Eye (tissue), 1 donor: ENCODE measurements around the gene MCRIP1.
A peak's percentile ranks its signal among the peaks of the same experiment; 100 is the strongest.

Experiments used
- DNase-seq: peaks from one replicate; pipeline ENCODE4 v3.0.0-alpha.2; 2015

MCRIP1 gene

DNA sequence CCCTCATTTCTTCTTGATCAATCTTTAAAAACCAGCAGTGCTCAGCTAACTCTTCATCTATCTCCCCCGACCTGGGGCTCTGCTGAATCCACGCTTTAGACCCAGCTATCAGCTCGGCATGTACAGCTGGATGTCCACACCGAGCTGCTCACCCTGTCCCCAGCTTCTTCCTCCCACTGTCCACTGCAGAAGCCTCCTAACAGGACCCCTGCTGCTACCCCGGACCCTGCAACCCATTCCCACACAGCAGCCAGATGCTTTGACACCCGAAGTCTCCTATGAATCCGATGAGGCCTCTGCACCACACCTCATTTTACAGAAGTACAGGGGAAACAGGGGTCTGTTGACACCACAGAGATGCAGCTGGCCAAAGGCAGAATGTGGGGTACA lies 15.3 kb downstream of the MCRIP1 start:
- DNase-seq, result no peak

DNA sequence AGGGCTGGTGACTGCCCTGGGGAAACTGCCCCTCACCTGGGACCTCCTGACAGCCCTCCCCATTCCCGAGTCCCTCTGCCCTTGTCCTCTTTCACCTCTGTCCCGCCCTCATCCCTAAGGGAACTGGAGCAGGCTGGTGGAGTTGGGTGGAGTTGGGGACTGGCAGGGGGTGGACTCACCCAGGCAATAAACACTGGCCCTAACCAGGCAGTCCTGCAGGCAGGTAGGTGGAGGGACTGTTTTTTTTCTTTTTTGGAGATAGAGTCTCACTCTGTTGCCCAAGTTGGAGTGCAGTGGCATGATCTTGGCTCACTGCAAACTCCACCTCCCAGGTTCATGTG lies 17.5 kb downstream of the MCRIP1 start:
- no peak for DNase-seq

DNA sequence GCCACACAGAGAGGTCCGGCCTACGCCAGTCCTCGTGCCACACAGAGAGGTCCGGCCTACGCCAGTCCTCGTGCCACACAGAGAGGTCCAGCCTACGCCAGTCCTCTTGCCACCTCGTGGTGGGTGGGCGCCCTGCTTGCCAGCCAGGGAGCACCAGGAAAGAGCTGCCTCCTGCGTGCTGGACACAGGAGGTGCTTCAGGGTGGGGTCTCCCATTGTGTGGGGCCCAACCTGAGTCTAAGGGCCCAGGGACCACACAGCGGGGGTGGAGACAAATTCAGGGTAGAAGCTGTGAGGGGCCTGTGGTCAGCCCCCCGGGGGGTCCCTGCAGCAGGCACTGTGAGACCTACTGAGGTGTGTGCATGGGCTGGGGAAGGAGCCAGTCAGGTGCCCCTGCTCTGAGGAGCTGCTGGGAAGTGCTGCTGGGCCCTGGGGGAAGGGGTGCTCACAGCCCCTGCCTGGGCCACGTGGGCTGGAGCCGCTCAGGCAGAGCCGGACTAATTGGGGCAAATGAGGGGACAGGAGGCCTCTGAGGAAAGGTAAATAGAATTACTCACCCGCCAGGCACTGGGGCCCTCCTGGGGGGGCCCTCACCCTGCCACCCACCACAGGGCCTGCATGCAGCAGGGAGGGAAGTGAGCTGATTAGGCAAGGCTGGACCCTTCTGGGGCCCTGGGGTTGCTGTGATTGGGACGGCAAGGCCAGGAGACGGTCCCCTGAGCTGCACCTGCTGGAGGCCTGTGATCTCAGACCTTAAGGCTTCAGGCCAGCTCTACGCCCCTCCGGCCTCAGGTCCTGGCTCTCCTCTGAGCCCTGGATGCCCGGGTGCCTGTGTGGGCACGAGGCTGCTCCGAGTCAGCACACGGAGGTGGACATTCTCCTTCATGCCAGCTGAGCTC lies 18.1 kb downstream of the MCRIP1 start:
- DNase-seq, result peak; percentile 70

DNA sequence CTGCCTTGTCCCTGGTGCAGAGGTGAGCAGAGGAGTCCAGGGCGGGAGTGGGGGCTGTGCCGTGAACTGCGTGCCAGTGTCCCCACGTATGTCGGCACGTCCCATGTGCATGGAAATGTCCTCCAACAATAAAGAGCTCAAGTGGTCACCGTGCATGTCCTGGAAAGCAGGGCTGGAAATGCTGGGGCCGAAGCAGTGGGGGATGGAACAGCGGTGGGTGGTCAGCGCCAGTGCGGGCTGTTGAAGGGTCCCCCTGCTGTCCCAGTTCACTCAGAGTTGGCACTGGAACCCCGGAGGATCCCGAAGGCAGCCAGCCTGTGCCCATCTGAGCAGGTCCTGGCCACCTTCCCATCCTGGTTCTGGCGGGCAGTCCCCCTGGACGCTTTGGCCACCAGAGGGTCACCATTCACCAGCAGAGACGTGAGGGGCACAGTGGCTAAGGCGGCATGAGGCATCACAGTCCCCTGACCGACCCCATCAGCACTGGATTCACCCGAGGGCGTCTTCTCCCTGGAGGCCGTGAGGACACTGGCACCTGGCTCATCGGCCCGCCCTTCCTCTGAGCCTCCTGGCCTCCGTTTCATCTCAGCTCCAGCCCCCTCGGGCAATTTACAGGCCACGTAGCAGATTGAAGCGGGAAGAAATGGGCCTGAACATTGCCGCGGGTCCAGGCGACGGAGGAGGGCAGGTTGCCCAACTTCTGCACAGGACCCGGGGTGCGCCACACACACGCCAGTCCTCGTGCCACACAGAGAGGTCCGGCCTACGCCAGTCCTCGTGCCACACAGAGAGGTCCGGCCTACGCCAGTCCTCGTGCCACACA lies 19.0 kb downstream of the MCRIP1 start:
- no peak for DNase-seq

DNA sequence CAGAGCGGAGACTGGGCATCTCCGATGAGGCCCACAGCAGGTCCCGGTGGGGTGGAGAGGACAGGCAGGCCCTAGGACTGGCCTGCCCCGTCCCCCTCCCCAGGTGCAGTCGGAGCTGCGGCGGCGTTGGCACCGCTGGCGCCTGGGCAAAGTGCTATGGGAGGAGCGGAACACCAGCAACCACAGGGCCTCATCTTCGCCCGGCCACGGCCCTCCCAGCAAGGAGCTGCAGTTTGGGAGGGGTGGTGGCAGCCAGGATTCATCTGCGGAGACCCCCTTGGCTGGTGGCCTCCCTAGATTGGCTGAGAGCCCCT lies 19.8 kb downstream of the MCRIP1 start:
- no peak for DNase-seq

DNA sequence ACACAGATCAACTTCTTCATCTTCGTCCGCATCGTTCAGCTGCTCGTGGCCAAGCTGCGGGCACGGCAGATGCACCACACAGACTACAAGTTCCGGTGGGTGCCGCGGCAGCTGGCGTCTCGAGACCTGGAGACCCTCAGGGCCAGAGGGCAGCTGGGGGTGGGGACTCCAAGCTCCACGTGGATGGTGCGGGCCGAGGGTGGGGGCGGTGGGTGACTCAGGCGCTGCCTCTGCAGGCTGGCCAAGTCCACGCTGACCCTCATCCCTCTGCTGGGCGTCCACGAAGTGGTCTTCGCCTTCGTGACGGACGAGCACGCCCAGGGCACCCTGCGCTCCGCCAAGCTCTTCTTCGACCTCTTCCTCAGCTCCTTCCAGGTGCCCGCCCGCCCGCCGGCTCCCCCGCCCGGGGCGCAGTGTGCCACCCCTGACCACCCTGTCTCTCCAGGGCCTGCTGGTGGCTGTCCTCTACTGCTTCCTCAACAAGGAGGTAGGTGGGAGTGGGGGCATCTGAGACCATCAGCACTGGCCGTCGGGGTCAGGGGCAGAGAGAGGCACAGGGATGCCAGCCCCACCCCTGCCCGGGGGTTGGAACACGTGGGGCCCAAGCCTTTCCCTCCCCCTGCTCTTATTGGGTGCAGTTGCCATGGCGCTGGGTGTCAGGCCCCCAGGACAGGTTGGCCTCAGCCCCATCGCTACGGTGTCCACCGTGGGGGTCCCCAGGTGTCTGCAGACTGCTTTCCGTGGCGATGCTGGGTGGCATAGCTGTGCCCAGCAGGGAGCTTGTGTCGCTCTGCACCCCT lies 20.3 kb downstream of the MCRIP1 start:
- DNase-seq, result no peak

DNA sequence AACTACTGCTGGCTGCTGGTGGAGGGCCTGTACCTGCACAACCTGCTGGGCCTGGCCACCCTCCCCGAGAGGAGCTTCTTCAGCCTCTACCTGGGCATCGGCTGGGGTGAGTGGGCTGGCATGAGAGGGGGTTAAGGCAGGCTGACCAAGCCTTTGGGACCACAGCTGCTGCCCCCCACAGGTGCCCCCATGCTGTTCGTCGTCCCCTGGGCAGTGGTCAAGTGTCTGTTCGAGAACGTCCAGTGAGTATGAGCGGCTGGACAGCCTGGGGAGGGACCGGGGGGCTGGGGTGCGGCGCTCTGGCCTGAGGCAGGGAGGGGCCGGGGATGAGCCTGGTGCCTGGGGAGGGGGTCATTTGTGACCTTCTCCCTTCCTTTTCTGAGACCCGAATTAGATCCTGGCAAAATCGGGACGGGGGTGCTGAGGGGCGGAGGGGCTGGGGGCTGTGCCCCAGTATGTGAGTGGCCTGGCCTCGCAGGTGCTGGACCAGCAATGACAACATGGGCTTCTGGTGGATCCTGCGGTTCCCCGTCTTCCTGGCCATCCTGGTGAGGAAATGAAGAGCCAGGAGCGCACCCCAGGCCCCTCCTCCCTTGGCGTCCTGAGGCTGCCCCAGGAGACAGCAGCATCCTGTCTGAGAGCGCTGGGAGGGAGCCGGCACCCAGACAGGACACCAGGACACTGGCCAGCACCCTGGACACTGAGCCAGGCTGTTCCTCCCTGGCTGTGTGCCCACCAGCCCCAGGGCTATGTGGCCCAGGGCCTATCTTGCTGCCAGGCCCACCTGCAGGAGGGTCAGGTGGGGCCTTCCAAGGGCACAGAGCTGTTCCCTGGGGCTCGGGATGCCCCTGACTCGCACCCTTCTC lies 21.2 kb downstream of the MCRIP1 start:
- DNase-seq, result no peak

DNA sequence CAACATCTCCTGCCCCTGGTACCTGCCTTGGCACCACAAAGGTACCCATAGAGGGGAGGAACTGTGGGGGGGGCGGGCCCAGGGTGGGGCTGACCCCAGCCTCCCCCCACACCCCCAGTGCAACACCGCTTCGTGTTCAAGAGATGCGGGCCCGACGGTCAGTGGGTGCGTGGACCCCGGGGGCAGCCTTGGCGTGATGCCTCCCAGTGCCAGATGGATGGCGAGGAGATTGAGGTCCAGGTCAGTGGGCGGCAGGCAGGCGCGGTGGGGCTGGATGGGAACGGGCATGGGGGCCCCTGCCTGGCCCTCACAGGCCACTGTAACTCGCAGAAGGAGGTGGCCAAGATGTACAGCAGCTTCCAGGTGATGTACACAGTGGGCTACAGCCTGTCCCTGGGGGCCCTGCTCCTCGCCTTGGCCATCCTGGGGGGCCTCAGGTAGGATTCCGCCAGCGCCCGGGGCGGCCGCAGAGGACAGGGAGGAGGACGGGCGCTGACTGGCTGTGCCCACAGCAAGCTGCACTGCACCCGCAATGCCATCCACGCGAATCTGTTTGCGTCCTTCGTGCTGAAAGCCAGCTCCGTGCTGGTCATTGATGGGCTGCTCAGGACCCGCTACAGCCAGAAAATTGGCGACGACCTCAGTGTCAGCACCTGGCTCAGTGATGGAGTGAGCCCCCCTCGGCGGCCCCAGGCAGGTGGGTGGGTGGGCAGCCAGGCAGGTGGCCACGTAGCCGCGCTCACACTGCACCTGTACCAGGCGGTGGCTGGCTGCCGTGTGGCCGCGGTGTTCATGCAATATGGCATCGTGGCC lies 22.0 kb downstream of the MCRIP1 start:
- no peak for DNase-seq

DNA sequence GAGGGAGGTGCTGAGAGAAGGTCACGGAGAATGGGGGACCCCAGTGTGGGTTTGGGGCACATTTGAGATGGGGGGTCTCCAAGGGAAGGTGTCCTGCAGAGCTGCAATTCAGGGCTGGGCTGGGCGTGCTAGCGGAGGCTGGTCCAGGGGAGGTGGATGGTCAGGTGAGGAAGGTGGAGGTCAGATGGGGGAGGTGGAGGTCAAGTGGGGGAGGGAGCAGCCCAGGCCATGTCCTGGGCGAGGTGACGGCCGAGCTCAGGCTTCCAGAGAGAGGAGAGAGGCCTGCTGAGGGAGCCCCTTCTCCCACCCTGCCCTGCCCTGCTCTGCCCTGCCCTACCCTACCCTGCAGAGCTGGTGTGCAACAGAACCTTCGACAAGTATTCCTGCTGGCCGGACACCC lies 22.6 kb downstream of the MCRIP1 start:
- DNase-seq, result no peak

DNA sequence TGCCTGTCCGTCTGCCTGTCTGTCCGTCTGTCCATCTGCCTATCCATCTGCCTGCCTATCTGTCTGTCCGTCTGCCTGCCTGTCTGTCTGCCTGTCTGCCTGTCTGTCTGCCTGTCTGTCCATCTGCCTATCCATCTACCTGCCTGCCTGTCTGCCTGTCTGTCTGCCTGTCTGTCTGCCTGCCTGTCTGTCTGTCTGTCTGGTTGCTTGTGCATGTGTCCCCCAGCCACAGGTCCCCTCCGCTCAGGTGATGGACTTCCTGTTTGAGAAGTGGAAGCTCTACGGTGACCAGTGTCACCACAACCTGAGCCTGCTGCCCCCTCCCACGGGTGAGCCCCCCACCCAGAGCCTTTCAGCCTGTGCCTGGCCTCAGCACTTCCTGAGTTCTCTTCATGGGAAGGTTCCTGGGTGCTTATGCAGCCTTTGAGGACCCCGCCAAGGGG lies 23.5 kb downstream of the MCRIP1 start:
- no peak for DNase-seq

DNA sequence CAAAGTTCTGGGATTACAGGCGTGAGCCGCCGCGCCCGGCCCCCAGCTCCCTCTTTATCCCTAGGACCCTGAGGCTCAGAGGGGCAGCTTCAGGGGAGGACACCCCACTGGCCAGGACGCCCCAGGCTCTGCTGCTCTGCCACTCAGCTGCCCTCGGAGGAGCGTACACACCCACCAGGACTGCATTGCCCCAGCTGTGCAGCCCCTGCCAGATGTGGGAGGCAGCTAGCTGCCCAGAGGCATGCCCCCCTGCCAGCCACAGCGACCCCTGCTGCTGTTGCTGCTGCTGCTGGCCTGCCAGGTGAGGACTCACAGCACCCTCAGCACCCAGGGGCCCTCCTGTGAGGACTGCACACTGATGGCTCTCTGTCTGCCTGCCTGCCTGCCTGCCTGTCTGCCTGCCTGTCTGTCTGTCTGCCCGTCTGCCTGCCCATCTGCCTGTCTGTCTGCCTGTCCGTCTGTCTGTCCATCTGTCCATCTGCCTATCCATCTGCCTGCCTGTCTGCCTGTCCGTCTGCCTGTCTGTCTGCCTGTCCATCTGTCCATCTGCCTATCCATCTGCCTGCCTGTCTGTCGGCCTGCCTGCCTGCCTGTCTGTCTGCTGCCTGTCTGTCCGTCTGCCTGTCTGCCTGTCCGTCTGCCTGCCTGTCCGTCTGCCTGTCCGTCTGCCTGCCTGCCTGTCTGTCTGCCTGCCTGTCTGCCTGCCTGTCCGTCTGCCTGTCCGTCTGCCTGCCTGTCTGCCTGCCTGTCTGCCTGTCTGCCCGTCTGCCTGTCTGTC lies 24.1 kb downstream of the MCRIP1 start:
- no peak for DNase-seq

DNA sequence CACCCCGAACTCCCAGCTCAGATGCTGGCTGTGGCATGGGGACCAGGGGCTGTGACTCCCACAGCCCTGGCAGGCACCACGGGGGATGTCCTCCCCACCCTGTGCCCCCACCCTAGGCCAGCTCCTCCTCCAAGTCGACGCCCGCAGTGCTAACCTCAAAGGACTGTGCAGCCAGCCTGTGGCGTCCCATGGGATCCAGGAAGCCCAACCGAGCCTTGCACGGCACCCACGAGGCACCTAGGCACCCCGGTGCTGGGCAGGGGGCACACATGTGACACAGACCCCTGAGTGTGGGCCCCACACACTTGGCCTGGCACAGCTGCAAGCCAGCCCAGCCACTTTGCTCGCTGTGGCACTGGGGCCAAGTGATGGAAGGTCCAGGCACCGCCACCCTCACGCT lies 25.3 kb downstream of the MCRIP1 start:
- no peak for DNase-seq

DNA sequence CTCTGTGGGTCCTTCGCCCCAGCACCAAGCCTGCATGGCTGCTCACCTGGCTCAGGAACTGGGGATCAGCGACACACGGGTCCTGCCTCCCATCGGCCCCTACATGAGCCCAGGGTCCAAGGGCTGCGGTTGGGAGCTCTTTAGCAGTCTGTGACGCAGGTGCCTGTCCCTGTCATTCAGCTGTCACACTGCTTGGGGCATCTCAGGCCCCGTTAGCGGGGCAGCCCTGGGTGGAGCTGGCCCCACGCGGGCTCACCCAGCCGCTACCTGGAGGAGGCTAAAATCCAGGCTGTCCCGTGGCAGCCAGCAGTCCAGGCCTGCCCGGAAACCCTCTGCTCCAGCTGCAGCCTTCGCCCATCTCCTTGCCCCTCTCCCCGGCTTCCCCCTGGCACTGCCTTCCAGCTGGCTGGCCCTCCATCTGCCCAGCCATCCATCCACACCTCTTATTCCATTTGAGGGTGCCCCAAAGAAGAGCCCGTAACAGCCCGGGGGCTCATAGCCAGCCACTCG lies 25.8 kb downstream of the MCRIP1 start:
- DNase-seq, result no peak

DNA sequence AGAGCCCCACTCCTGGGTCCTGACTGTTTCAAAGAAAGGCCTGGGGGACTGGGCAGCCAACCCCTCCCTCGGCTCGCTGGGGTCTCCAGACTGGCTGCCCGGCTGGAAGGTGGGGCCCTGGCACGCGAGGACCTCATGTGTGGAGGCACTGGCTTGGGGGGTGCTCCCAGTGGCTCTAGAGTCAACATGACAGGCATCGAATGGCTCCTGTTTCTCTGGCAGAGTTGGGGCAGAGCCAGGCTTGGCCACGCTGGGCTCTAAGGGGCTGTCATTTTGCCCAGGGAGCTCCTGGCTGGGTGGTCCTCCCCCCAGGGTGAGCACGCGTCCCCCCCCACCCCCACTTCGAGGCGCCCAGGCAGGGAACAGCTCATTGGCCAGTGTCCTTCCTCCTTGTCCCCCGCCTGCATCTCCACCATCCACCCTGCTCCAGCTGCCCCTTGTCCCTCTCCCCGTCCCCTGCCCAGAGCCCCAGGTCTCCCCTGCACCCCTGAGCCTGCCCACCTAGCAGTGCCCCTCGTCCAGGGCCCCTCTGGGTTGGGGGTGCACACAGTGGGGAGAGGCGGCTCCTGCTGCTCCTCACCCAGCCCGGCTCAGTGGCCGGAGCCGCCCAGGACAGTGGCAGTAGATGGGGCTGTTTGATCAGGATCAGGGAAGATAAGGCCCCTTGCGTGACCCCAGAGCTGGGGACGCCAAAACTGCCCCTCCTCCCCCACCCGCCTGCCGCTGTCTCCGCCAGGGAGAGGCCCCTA lies 26.5 kb downstream of the MCRIP1 start:
- DNase-seq, result peak; percentile 21

DNA sequence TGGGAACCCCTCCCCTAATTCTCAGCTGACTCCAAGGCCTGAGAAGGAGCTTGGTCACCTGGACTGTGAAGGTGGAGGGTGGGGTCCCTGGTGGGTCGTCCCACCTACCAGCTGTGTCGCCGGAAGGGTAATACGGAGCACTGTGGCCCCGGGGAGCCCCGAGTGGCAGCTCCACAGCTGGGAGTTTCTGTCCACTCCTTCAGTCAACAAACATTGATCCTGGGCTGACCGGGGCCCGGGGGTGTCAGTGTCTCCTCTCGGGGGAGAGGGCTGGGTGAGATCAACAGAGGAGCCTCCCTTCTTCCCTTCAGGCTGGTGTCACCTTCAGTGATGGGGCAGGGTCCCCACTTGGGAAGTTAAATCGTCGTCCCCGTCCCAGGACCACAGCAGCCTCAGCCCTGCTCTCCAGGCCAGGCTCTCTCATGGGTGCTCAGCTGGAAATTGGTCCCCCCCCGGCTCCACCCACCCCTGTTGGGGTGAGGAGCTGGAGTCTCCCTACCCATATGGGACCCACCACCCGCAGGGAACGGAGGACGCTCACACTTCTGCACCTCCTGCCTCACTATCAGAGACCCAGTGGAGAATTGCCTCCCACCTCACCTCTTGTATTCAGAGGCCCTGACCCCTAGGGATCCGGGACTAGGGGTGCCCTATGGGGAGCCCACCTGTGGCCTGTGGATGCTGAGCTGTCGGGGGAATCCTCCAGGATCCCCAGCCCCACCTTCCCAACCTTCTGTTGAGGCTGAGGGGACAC lies 27.2 kb downstream of the MCRIP1 start:
- DNase-seq, result no peak

DNA sequence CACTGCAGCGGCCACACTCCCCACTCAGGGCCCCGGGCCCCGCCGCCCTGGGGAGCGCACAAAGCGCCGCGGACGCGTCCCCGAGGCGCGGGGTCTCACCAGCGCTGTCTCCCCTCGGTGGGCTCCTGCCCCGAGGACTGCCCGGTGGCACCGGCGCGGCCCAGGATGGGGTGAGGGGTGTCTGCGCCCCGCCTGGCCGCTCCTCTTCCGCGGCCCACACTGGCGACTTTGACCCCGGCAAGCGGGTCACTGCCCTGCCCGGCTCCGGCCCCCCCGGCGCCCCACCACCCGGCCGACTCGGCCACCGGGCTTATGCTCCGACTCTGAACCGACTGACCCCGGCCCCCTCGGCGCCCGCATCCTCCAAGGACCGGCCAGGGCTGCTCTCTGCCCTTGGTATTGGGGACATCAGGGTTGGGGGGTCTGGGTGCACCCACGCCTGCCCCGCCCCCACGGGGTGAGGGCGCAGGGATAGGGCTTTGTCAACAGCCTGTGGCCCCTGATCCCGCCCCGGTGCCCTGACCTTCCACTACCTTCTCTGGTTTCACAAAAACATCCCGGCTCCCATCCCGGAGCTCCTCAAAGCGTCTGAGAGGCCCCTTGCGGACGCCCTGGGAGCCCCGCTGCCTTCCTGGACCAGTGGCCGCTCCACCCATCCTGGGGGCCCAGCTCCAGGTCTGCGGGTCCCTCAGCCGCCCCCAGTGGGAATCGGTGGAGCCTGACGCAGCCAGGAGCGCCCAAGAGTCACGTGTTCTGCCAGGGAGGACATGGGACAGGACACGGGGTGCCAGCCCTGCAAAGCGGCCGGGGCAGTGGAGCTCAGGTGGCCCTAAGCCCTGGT lies 28.3 kb downstream of the MCRIP1 start:
- DNase-seq, result peak; percentile 28

DNA sequence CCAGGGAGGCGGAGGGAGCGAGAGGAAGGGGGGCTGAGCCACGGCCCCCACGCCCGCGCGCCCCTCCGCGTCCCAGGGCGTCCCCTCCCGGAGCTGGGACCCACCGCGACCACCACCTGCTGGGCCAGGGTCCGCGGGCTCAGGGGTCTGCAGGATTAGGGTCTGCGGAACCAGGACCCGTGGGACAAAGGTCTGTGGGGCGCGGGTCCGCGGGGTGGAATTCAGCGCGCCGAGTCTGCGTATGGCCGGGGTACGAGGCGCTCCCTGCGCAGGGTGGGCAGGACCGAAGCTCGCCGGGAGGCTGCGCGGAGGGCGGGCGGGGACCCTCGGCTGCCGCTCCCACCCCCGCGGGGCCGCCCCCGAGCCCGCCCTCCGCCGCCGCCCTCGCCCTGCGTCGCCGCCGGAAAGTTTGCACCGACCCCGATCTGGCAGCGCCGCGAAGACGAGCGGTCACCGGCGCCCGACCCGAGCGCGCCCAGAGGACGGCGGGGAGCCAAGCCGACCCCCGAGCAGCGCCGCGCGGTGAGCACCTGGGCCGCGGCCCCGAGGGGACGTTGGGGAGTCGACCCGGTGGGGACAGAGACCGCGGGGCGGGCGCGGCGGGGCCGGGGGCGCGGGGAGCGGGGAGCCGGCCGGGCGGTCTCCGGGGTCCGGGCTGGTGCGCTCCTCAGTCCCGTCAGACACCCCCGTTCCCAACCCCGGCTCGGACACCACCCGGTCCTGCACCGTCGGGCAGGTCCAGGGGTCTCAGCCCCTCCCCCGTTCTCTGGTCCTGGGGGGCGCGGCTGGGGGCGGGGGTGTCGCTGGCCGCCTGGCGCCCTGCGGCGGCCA lies 29.1 kb downstream of the MCRIP1 start, which contains the start of gene GCGR:
TSS of gene GCGR (plus strand) at position 423 of the 831 bp plus-strand sequence. CDS start 4,869 bp downstream, outside the sequence.
- DNase-seq, result peak; percentile 33
